ENCODE results near the gene MACF1.

The MACF1 gene

DNA sequence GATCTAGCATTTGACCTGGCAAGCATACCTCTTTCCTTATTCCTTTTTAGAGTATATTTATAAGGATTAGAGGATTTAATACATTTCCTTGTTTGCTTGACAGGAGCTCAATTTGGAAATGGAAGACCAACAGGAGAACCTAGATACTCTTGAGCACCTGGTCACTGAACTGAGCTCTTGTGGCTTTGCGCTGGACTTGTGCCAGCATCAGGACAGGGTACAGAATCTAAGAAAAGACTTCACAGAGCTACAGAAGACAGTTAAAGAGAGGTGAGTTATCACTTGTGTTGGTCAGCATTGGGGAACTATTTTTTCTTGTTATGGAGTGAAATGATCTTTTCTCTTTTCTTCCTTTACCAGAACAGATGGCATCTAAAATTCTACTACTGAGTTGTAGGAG is 163.6 kb downstream of the MACF1 start:
- no peak for DNase-seq

DNA sequence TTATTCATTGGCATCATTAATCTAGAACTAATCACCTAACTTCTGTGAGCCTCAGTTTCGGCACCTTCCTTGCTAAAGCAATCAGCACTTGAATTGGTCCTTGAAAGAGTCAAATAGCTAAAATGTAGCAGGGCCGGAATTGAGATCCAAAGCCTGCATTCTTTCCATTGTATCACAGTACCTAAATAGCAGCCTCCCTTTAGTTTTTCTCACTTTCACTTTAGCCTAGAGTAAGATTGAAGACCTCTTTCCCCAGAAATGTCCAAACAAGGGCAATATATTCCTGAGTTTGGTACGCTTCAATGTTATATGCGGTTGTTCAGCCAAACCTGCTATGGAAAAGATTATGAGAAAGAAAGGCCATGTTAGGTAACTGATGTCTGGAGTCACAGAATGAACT is 165.1 kb downstream of the MACF1 start:
- DNase-seq = no peak

- DNase-seq = no peak
Measured at GRCh38 chr1:39370602-39371001, 166.1 kb downstream of the MACF1 start.

DNA sequence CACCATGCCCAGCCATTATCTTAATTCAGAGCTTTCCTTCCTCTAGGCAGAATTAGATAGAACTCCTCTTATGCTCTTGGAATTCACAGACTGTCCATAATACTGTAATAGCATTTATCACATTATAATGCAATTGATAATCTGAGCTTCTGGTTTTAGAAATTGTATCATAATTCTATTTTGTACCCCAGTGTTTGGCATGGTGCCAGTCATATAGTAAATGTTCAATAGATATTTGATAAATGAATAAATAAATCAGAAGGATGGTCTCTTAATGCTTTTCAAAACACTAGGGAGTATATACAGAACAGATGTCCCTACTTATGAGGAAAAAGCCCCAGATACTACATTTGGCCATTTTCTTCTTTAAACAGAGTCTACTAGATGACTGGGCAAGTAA is 167.6 kb downstream of the MACF1 start:
- no peak for DNase-seq

- DNase-seq = no peak
Measured at GRCh38 chr1:39376656-39377055, 172.2 kb downstream of the MACF1 start.

- DNase-seq = no peak
Measured at GRCh38 chr1:39378377-39378776, 173.9 kb downstream of the MACF1 start.

GRCh38 chr1:39379187-39379586 is 174.7 kb downstream of the MACF1 start:
- DNase-seq = no peak

- DNase-seq = no peak
Measured at GRCh38 chr1:39380036-39380435, 175.5 kb downstream of the MACF1 start.

DNA sequence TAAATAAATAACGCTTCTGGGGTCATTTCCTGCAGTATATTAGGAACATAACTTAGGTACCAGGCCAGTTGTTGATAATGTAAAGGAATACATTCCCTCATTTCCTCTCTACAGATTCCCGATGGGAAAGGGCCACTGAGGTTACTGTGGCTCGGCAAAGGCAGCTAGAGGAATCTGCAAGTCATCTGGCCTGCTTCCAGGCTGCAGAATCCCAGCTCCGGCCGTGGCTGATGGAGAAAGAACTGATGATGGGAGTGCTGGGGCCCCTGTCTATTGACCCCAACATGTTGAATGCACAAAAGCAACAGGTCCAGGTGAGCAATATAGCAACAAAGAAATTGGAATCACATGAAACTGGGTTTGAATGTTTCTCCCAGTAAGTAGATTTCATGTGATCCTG is 177.3 kb downstream of the MACF1 start:
- no peak for DNase-seq

- no peak for DNase-seq
Measured at GRCh38 chr1:39384305-39384704, 179.8 kb downstream of the MACF1 start.

- no peak for DNase-seq
Measured at GRCh38 chr1:39385067-39385988, 180.8 kb downstream of the MACF1 start.

GRCh38 chr1:39386997-39387396 is 182.5 kb downstream of the MACF1 start:
- DNase-seq = no peak

GRCh38 chr1:39387452-39387851 is 183.0 kb downstream of the MACF1 start:
- no peak for DNase-seq

- DNase-seq = no peak
Measured at GRCh38 chr1:39391691-39392679, 187.5 kb downstream of the MACF1 start.

- DNase-seq = no peak
Measured at GRCh38 chr1:39392851-39393573, 188.5 kb downstream of the MACF1 start.

GRCh38 chr1:39393645-39394044 is 189.2 kb downstream of the MACF1 start:
- DNase-seq = no peak

GRCh38 chr1:39394059-39394458 is 189.6 kb downstream of the MACF1 start:
- no peak for DNase-seq

- DNase-seq = peak; percentile 63
Measured at GRCh38 chr1:39394598-39394997, 190.1 kb downstream of the MACF1 start.

DNA sequence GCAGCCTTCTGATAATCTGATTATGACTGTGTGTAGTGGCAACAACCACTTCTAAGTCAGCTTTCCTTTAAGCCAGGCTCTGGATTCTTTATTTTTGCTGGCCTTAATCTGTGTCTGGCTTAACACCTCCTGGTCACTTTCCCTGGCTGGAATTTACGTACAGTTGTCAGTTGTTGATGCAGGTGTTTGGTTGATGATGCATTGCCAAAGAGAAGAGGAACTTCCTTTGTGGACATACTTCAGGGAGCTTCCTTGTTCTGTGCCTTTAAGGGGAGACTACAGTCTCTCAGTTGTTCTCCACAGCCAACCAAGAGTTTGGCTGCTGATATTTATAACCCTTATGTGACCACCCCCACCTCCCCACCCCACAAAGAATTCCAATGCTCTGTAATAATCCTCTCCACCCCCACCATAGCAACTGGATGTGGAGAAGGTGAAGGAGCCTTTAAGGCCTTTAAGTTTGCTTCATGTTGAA is 190.9 kb downstream of the MACF1 start:
- no peak for DNase-seq

GRCh38 chr1:39396671-39397070 is 192.2 kb downstream of the MACF1 start:
- no peak for DNase-seq

- DNase-seq = no peak
Measured at GRCh38 chr1:39397487-39397886, 193.0 kb downstream of the MACF1 start.

- DNase-seq = peak; percentile 74
Measured at GRCh38 chr1:39398278-39399021, 194.0 kb downstream of the MACF1 start.
